Spleen (tissue), 7 donors: ENCODE data around the gene MGAT4A.

Experiments used
- POLR2A ChIP-seq, 3 donors: fragments of 450-650 bp; IDR thresholded peaks; one replicate each; pipeline ENCODE4 v1.5.1; 2017; ENCODE audit warnings: antibody characterized with exemption in 3 of 3, mild to moderate bottlenecking in 1 of 3
- POLR2AphosphoS5 ChIP-seq, 3 donors: sonication (generic); formaldehyde crosslinking; IDR thresholded peaks; one replicate each; pipeline ENCODE4 v1.5.1; 2017; ENCODE audit warnings: antibody characterized with exemption in 3 of 3
- TF ChIP-seq, protein P1 (sequence below), 11 experiments: fragments of 200-600 bp in 7 of 11; fragments of 450-650 bp in 4 of 11; sonication (generic) in 4 of 11; IDR thresholded peaks in 8 of 11; conservative IDR thresholded peaks in 3 of 11; 1 replicate in 7 of 11; 2 replicates in 4 of 11; pipeline versions ENCODE4 v1.4.0 to v1.8.0; 2016 to 2021; ENCODE audit warnings: antibody characterized with exemption in 11 of 11, inconsistent platforms in 4 of 11, mild to moderate bottlenecking in 1 of 11
- donor health status: DM: no; HTN: no; CAD: no; lungs with moderate emphysema.
- donor health status: DM: no; HTN: no; CAD: no.
- donor health status: DM: no; HTN: no; CAD: no.

DNA sequence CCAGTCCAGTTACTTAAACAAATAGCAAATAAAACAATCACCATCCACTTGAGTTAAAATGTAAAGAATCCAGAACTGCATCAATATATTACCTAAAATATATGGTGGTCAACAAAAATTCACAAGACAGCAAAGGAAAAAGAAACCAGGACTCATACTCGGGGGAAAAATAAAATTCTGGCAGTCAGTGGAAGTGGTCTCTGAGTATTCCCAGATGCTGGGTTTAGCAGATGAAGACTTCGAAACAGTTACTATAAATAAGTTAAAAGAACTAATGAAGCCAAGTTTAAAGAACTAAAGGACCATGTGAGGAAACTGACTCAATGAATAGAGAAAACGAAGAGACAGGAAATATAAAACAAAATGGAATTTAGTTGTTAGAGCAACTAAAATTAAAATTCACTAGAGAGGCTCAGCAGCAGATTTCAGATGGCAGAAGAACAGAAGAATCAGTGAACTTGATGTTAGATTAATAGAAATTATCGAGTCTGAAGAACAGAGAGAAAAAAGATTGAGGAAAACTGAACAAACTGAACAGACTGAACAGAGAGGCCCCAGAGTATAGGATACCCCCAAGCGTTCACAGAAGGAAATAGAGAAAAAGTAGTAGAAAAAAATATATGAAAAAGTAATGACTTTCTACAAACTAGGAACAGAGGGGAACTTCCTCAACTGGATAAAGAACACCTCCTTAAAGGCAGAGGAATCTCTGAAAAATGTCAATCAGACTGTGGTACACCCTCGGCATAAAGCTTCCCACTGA is 27.9 kb downstream of the MGAT4A start:
- TF ChIP-seq, protein P1, sequence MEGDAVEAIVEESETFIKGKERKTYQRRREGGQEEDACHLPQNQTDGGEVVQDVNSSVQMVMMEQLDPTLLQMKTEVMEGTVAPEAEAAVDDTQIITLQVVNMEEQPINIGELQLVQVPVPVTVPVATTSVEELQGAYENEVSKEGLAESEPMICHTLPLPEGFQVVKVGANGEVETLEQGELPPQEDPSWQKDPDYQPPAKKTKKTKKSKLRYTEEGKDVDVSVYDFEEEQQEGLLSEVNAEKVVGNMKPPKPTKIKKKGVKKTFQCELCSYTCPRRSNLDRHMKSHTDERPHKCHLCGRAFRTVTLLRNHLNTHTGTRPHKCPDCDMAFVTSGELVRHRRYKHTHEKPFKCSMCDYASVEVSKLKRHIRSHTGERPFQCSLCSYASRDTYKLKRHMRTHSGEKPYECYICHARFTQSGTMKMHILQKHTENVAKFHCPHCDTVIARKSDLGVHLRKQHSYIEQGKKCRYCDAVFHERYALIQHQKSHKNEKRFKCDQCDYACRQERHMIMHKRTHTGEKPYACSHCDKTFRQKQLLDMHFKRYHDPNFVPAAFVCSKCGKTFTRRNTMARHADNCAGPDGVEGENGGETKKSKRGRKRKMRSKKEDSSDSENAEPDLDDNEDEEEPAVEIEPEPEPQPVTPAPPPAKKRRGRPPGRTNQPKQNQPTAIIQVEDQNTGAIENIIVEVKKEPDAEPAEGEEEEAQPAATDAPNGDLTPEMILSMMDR (IDR thresholded peaks at IDR 0.05 in 8 of 11, conservative IDR thresholded peaks at IDR 0.05 in 3 of 11), result no peak
- TF ChIP-seq POLR2AphosphoS5 (IDR thresholded peaks at IDR 0.05) (no peak), POLR2A (IDR thresholded peaks at IDR 0.05) (no peak)
